Activated T-cell treated with anti-CD3 and anti-CD28 coated beads, Interleukin-2, amount 50 U/mL, for 72 hours (primary cell): ENCODE results near the gene PCOLCE2. TPM values are rescaled to one million over a fixed set of nuclear protein-coding genes. Genes with fewer than 3 reads are reported as not detected.

Source experiments
- total RNA-seq, 2 donors: library from RNA; stranded (reverse); gene quantifications; one replicate each; pipeline ENCODE4 v1.2.3, GENCODE V29; 2022

The PCOLCE2 gene
- total RNA-seq, 2 donors from 2014 or later, result not detected

Other genes starting within 250 kb of the PCOLCE2 start
- gene TRPC1, start 165.0 kb downstream of the PCOLCE2 start, total RNA-seq, result 1 to 10 TPM; 5.6 to 9.4 TPM
- gene PAQR9, start 74.6 kb upstream of the PCOLCE2 start, total RNA-seq, result not detected
- 100 to 1,000 TPM; 157 to 179 TPM for gene U2SURP, start 112.5 kb upstream of the PCOLCE2 start, total RNA-seq
- 1 to 10 TPM; 5.3 to 5.6 TPM for gene CHST2, start 230.7 kb upstream of the PCOLCE2 start, total RNA-seq